ENCODE measurements around the gene GAS5. TPM values are rescaled to one million over a fixed set of nuclear protein-coding genes. Genes with fewer than 3 reads are reported as not detected.

The GAS5 gene
- total RNA-seq, 1 donor from 2014 or later = 574 TPM

- no peak for DNase-seq (ENCODE audit: extremely low spot score, unreplicated experiment)
- no peak overlapping the region for H3K4me3 Mint-ChIP-seq
- H3K27me3 Mint-ChIP-seq = no peaks in the 10 kb centered on the region
- no peaks in the 10 kb centered on the region for H3K4me1 Mint-ChIP-seq (ENCODE audit: unreplicated experiment)
- H3K27ac Mint-ChIP-seq = no peak overlapping the region
- no peaks in the 10 kb centered on the region for H3K9me3 Mint-ChIP-seq
- TF ChIP-seq CTCF (conservative IDR thresholded peaks at IDR 0.05) = no peak
- H3K36me3 Mint-ChIP-seq = no peaks in the 10 kb centered on the region
Measured at GRCh38 chr1:173913111-173913510, 45.3 kb upstream of the GAS5 start.

GRCh38 chr1:173903827-173904531 lies 36.2 kb upstream of the GAS5 start:
- no peaks in the 10 kb centered on the region for H3K4me1 Mint-ChIP-seq (ENCODE audit: unreplicated experiment)
- no peak overlapping the region for H3K27ac Mint-ChIP-seq
- H3K36me3 Mint-ChIP-seq = peaks cover 8% of the 10 kb centered on the region
- peaks cover 8% of the 10 kb centered on the region for H3K9me3 Mint-ChIP-seq
- H3K27me3 Mint-ChIP-seq = no peaks in the 10 kb centered on the region
- TF ChIP-seq CTCF (conservative IDR thresholded peaks at IDR 0.05) = no peak
- H3K4me3 Mint-ChIP-seq = no peak overlapping the region
- DNase-seq (ENCODE audit: extremely low spot score, unreplicated experiment) = no peak

- Mint-ChIP-seq H3K36me3 (peaks cover 7% of the 10 kb centered on the region), H3K27ac (no peak overlapping the region), H3K4me1 (ENCODE audit: unreplicated experiment) (no peaks in the 10 kb centered on the region), H3K4me3 (no peak overlapping the region), H3K9me3 (peaks cover 3% of the 10 kb centered on the region), H3K27me3 (no peaks in the 10 kb centered on the region)
- TF ChIP-seq CTCF (conservative IDR thresholded peaks at IDR 0.05) = no peak
- DNase-seq (ENCODE audit: extremely low spot score, unreplicated experiment) = no peak
Measured at GRCh38 chr1:173900992-173901391, 33.2 kb upstream of the GAS5 start.

- Mint-ChIP-seq H3K4me1 (ENCODE audit: unreplicated experiment) (no peaks in the 10 kb centered on the region), H3K27me3 (no peaks in the 10 kb centered on the region), H3K36me3 (peaks cover 4% of the 10 kb centered on the region), H3K9me3 (no peaks in the 10 kb centered on the region), H3K27ac (no peak overlapping the region), H3K4me3 (no peak overlapping the region)
- DNase-seq (ENCODE audit: extremely low spot score, unreplicated experiment) = no peak
- no peak for TF ChIP-seq CTCF (conservative IDR thresholded peaks at IDR 0.05)
Measured at GRCh38 chr1:173900427-173900826, 32.6 kb upstream of the GAS5 start.

GRCh38 chr1:173894189-173894588 lies 26.4 kb upstream of the GAS5 start:
- Mint-ChIP-seq H3K36me3 (peaks cover 7% of the 10 kb centered on the region), H3K9me3 (no peaks in the 10 kb centered on the region), H3K27ac (peak overlapping the region; percentile 80), H3K27me3 (no peaks in the 10 kb centered on the region), H3K4me3 (peak overlapping the region; percentile 34), H3K4me1 (ENCODE audit: unreplicated experiment) (no peaks in the 10 kb centered on the region)
- DNase-seq (ENCODE audit: extremely low spot score, unreplicated experiment) = no peak
- no peak for TF ChIP-seq CTCF (conservative IDR thresholded peaks at IDR 0.05)
